ENCODE measurements around the gene CEACAM3.
"Not testable (repeated sequence)": the region's sequence is repeated elsewhere in the genome, so short reads cannot be mapped to it uniquely, and the experiment has no call there.

The CEACAM3 gene

GRCh38 chr19:41796362-41796761 is at the start of gene CEACAM3:
CEACAM3 (plus strand) TSS chr19:41796587; CDS start chr19:41796678, 91 bp downstream.
- DNase-seq = no peak

- peak; percentile 77 for DNase-seq
Measured at GRCh38 chr19:41746593-41747227, 49.7 kb upstream of the CEACAM3 start.

- DNase-seq = no peak
Measured at GRCh38 chr19:41748012-41748411, 48.4 kb upstream of the CEACAM3 start.

- not testable (repeated sequence) for DNase-seq
Measured at GRCh38 chr19:41750248-41751134, 45.9 kb upstream of the CEACAM3 start.

GRCh38 chr19:41753159-41753558 is 43.2 kb upstream of the CEACAM3 start:
- no peak for DNase-seq

- DNase-seq = peak; percentile 52
Measured at GRCh38 chr19:41753936-41754529, 42.4 kb upstream of the CEACAM3 start.

- DNase-seq = no peak
Measured at GRCh38 chr19:41755328-41755913, 41.0 kb upstream of the CEACAM3 start, which contains the start of gene CEACAM6. CEACAM6 (plus strand) TSS chr19:41755530; CDS start chr19:41755639, 109 bp downstream.

- no peak for DNase-seq
Measured at GRCh38 chr19:41758846-41759245, 37.5 kb upstream of the CEACAM3 start.

- DNase-seq = no peak
Measured at GRCh38 chr19:41767115-41767514, 29.3 kb upstream of the CEACAM3 start.

- DNase-seq = not testable (repeated sequence)
Measured at GRCh38 chr19:41768105-41768504, 28.3 kb upstream of the CEACAM3 start.

- no peak for DNase-seq
Measured at GRCh38 chr19:41769608-41770007, 26.8 kb upstream of the CEACAM3 start.

GRCh38 chr19:41771410-41771809 is 25.0 kb upstream of the CEACAM3 start:
- DNase-seq = no peak

- no peak for DNase-seq
Measured at GRCh38 chr19:41774515-41774980, 21.8 kb upstream of the CEACAM3 start.

GRCh38 chr19:41776700-41777099 is 19.7 kb upstream of the CEACAM3 start:
- DNase-seq = no peak

- DNase-seq = no peak
Measured at GRCh38 chr19:41783612-41784011, 12.8 kb upstream of the CEACAM3 start.

GRCh38 chr19:41784312-41784711 is 12.1 kb upstream of the CEACAM3 start:
- no peak for DNase-seq

- DNase-seq = no peak
Measured at GRCh38 chr19:41784743-41785142, 11.6 kb upstream of the CEACAM3 start.

GRCh38 chr19:41785653-41786052 is 10.7 kb upstream of the CEACAM3 start:
- peak; percentile 76 for DNase-seq

- DNase-seq = no peak
Measured at GRCh38 chr19:41787055-41787454, 9.3 kb upstream of the CEACAM3 start.

GRCh38 chr19:41788518-41788917 is 7.9 kb upstream of the CEACAM3 start:
- not testable (repeated sequence) for DNase-seq

GRCh38 chr19:41789053-41789452 is 7.3 kb upstream of the CEACAM3 start:
- peak; percentile 83 for DNase-seq

GRCh38 chr19:41792513-41793413 is 3.6 kb upstream of the CEACAM3 start:
- DNase-seq = no peak

Data from NCI-H1092 (cell line).